Measurements from ENCODE around the gene MAG.

MAG gene

GRCh38 chr19:35297922-35298321 is 6.0 kb downstream of the MAG start:
- POLR2A ChIA-PET = no interaction called here
- no peak for TF ChIP-seq CTCF (IDR thresholded peaks at IDR 0.05; ENCODE audit: control extremely low read depth, extremely low read depth, low read depth, missing control alignments)
- DNase-seq (ENCODE audit: extremely low spot score) = no peak
- CTCF ChIA-PET = no interaction called here

GRCh38 chr19:35298561-35298972 is 6.6 kb downstream of the MAG start:
- no peak for DNase-seq (ENCODE audit: extremely low spot score)
- ChIA-PET CTCF (no interaction called here), POLR2A (no interaction called here)
- no peak for TF ChIP-seq CTCF (IDR thresholded peaks at IDR 0.05; ENCODE audit: control extremely low read depth, extremely low read depth, low read depth, missing control alignments)

- ChIA-PET POLR2A (no interaction called here), CTCF (no interaction called here)
- DNase-seq (ENCODE audit: extremely low spot score) = no peak
- no peak for TF ChIP-seq CTCF (IDR thresholded peaks at IDR 0.05; ENCODE audit: control extremely low read depth, extremely low read depth, low read depth, missing control alignments)
Observed at GRCh38 chr19:35299523-35300338, 7.8 kb downstream of the MAG start.

GRCh38 chr19:35300339-35300649 is 8.3 kb downstream of the MAG start:
- POLR2A ChIA-PET = no interaction called here
- TF ChIP-seq CTCF (IDR thresholded peaks at IDR 0.05; ENCODE audit: control extremely low read depth, extremely low read depth, low read depth, missing control alignments) = no peak
- CTCF ChIA-PET = no interaction called here
- no peak for DNase-seq (ENCODE audit: extremely low spot score)

GRCh38 chr19:35301961-35302360 is 10.0 kb downstream of the MAG start:
- ChIA-PET POLR2A (interaction anchor here (0.5 kb wide), 1 partner anchor 162 kb away, joined by 8 read pairs; no protein-coding TSS in a partner anchor), CTCF (interaction anchor here (1.2 to 2.0 kb wide), 2 partner anchors 12 to 161 kb away, joined by 3 to 6 read pairs; no protein-coding TSS in a partner anchor)
- TF ChIP-seq CTCF (IDR thresholded peaks at IDR 0.05; ENCODE audit: control extremely low read depth, extremely low read depth, low read depth, missing control alignments) = no peak
- DNase-seq (ENCODE audit: extremely low spot score) = no peak

GRCh38 chr19:35302446-35302845 is 10.5 kb downstream of the MAG start:
- TF ChIP-seq CTCF (IDR thresholded peaks at IDR 0.05; ENCODE audit: control extremely low read depth, extremely low read depth, low read depth, missing control alignments) = no peak
- ChIA-PET CTCF (interaction anchor here (1.2 to 2.0 kb wide), 2 partner anchors 12 to 161 kb away, joined by 3 to 6 read pairs; no protein-coding TSS in a partner anchor), POLR2A (interaction anchor here (0.5 to 0.6 kb wide), 2 partner anchors 162 to 293 kb away, joined by 3 to 8 read pairs; no protein-coding TSS in a partner anchor)
- no peak for DNase-seq (ENCODE audit: extremely low spot score)
